ENCODE measurements around the gene GPC5. TPM values are rescaled to one million over a fixed set of nuclear protein-coding genes. Genes with fewer than 3 reads are reported as not detected.
A peak's percentile ranks its signal among the peaks of the same experiment; 100 is the strongest.

GPC5 gene
- total and polyA plus RNA-seq, 9 of the 15 experiments (the other 6 are each of a cell fraction or from before 2014, with no cell fraction given): 0.18 to 0.27 TPM; not detected in 7

DNA sequence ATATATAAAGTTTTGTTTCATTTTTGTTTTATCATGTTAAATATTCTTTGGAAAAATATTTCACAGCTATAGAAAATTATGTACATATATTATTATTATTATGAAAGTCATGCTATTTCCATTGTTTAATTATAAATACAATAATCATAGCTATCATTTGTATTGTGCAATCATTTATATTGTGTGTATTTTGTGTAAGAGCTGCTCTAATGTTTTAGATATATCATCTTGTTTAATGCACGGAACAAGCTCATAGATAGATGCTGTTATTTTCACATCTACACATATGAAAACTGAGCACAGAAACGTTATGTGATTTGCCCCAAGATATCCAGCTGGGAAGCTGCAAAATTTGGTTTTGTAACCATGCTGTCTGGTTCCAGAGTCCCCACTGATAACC is 111.6 kb downstream of the GPC5 start:
- Histone ChIP-seq H3K9ac (ENCODE audit: insufficient read depth in 1 of 2, low read depth in 2 of 2, low read length in 2 of 2) (no peak overlapping the region), H3K4me2 (ENCODE audit: insufficient read depth, low read length) (no peak overlapping the region), H4K20me1 (replicated peaks; ENCODE audit: control insufficient read depth, insufficient read depth, low read length) (no peaks in the 10 kb centered on the region), H2AFZ (ENCODE audit: low read depth, low read length) (no peak overlapping the region), H3K9me1 (ENCODE audit: control insufficient read depth, insufficient read depth, low read length) (no peaks in the 10 kb centered on the region), H3K4me3 (no peak overlapping the region), H3K9me3 (replicated peaks; ENCODE audit: control insufficient read depth, insufficient read depth, low read depth, low read length) (no peaks in the 10 kb centered on the region; the same call in 1 of the 2 replicates), H3K36me3 (ENCODE audit: control insufficient read depth, insufficient read depth, low read length) (no peaks in the 10 kb centered on the region), H3K27me3 (ENCODE audit: control insufficient read depth in 2 of 2, insufficient read depth in 2 of 2, low read length in 2 of 2) (no peaks in the 10 kb centered on the region), H3K4me1 (replicated peaks in 1 of 2; ENCODE audit: control insufficient read depth in 2 of 2, insufficient read depth in 2 of 2, low read length in 2 of 2) (no peaks in the 10 kb centered on the region), H3K27ac (ENCODE audit: extremely low read depth, low read depth, low read length) (no peak overlapping the region), H3K79me2 (ENCODE audit: control insufficient read depth, insufficient read depth, low read length) (no peaks in the 10 kb centered on the region)
- ATAC-seq (no peak), FAIRE-seq (no peak), DNase-seq (ENCODE audit: extremely low read depth in 1 of 4, low spot score in 3 of 4) (no peak)
- WGBS (ENCODE audit: insufficient coverage, low coverage, missing lambda C conversion rate): 4% methylated on average over 2 of the region's 2 CpGs
- in situ Hi-C loops (cut with MboI) (no loop called here), intact Hi-C loops (cut with micrococcal nuclease) (no loop called here)
- ChIA-PET POLR2A (interaction anchor here (0.8 to 1.2 kb wide), 2 partner anchors 10 to 14 kb away, joined by 3 to 5 read pairs; no protein-coding TSS in a partner anchor), CTCF (ENCODE audit: low intra/inter-chr PET ratio) (no interaction called here)
- no peak for TF ChIP-seq SPI1 (IDR thresholded peaks at IDR 0.05; ENCODE audit: borderline replicate concordance, low read depth, low read length)
- peak; percentile 96 for TF ChIP-seq CEBPB (tag; IDR thresholded peaks at IDR 0.05)
- no peak for TF ChIP-seq CEBPG (CRISPR knock-in tag; IDR thresholded peaks at IDR 0.05)
- TF ChIP-seq CEBPG (tag; conservative IDR thresholded peaks at IDR 0.05 in 1 of 2, IDR thresholded peaks at IDR 0.05 in 1 of 2): peak in 1 of 2 experiments; percentile 74; a peak in 2 of 4 replicates
- peak; percentile 9; the same call in 1 of the 2 replicates for TF ChIP-seq RFX5 (IDR thresholded peaks at IDR 0.05; ENCODE audit: low read depth, low read length)
- TF ChIP-seq, protein P1, sequence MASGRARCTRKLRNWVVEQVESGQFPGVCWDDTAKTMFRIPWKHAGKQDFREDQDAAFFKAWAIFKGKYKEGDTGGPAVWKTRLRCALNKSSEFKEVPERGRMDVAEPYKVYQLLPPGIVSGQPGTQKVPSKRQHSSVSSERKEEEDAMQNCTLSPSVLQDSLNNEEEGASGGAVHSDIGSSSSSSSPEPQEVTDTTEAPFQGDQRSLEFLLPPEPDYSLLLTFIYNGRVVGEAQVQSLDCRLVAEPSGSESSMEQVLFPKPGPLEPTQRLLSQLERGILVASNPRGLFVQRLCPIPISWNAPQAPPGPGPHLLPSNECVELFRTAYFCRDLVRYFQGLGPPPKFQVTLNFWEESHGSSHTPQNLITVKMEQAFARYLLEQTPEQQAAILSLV (tag; IDR thresholded peaks at IDR 0.05): peak; percentile 57; the same call in 1 of the 2 replicates
- BruUV-seq (replicated peaks): no TSS peak
